ENCODE results near the gene LENG8.

LENG8 gene

DNA sequence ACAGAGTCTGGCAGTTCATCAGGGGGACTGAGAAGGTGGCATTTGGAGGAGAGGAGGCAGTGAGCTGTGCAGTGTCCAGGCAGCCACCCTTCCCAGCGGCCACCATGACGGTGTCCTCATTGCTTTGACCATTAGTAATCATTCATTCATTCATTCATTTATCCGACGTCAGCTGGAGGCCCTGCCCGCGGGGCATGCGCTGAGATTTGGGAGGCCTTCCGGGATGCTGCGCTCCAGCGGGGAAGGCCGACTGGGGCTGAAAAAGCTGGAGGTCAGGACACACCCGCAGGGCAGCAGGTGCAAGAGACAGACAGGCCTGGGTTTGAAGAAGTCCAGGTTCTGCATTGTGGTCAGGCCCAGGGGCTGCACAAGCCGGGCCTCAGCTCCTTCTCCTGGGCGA lies 24.8 kb upstream of the LENG8 start:
- no peak for TF ChIP-seq GABPA (IDR thresholded peaks at IDR 0.05; ENCODE audit: low read depth)
- TF ChIP-seq POLR2AphosphoS5 (IDR thresholded peaks at IDR 0.05; ENCODE audit: low read depth): no peak
- TF ChIP-seq, protein P1, sequence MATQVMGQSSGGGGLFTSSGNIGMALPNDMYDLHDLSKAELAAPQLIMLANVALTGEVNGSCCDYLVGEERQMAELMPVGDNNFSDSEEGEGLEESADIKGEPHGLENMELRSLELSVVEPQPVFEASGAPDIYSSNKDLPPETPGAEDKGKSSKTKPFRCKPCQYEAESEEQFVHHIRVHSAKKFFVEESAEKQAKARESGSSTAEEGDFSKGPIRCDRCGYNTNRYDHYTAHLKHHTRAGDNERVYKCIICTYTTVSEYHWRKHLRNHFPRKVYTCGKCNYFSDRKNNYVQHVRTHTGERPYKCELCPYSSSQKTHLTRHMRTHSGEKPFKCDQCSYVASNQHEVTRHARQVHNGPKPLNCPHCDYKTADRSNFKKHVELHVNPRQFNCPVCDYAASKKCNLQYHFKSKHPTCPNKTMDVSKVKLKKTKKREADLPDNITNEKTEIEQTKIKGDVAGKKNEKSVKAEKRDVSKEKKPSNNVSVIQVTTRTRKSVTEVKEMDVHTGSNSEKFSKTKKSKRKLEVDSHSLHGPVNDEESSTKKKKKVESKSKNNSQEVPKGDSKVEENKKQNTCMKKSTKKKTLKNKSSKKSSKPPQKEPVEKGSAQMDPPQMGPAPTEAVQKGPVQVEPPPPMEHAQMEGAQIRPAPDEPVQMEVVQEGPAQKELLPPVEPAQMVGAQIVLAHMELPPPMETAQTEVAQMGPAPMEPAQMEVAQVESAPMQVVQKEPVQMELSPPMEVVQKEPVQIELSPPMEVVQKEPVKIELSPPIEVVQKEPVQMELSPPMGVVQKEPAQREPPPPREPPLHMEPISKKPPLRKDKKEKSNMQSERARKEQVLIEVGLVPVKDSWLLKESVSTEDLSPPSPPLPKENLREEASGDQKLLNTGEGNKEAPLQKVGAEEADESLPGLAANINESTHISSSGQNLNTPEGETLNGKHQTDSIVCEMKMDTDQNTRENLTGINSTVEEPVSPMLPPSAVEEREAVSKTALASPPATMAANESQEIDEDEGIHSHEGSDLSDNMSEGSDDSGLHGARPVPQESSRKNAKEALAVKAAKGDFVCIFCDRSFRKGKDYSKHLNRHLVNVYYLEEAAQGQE (IDR thresholded peaks at IDR 0.05; ENCODE audit: insufficient replicate concordance, low read depth): no peak
- TF ChIP-seq, protein P2, sequence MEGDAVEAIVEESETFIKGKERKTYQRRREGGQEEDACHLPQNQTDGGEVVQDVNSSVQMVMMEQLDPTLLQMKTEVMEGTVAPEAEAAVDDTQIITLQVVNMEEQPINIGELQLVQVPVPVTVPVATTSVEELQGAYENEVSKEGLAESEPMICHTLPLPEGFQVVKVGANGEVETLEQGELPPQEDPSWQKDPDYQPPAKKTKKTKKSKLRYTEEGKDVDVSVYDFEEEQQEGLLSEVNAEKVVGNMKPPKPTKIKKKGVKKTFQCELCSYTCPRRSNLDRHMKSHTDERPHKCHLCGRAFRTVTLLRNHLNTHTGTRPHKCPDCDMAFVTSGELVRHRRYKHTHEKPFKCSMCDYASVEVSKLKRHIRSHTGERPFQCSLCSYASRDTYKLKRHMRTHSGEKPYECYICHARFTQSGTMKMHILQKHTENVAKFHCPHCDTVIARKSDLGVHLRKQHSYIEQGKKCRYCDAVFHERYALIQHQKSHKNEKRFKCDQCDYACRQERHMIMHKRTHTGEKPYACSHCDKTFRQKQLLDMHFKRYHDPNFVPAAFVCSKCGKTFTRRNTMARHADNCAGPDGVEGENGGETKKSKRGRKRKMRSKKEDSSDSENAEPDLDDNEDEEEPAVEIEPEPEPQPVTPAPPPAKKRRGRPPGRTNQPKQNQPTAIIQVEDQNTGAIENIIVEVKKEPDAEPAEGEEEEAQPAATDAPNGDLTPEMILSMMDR (IDR thresholded peaks at IDR 0.05; ENCODE audit: insufficient read depth, low read length): no peak
- no peak for TF ChIP-seq SPI1 (IDR thresholded peaks at IDR 0.05; ENCODE audit: borderline replicate concordance, low read depth)
- Histone ChIP-seq H3K4me3 (replicated peaks; ENCODE audit: insufficient read depth, low read length) (no peak overlapping the region), H3K27me3 (ENCODE audit: insufficient read depth, poor library complexity, severe bottlenecking) (peaks cover 20% of the 10 kb centered on the region), H3K27ac (replicated peaks) (no peak overlapping the region)
- DNase-seq (ENCODE audit: low read depth in 1 of 2, low spot score in 1 of 2): no peak

DNA sequence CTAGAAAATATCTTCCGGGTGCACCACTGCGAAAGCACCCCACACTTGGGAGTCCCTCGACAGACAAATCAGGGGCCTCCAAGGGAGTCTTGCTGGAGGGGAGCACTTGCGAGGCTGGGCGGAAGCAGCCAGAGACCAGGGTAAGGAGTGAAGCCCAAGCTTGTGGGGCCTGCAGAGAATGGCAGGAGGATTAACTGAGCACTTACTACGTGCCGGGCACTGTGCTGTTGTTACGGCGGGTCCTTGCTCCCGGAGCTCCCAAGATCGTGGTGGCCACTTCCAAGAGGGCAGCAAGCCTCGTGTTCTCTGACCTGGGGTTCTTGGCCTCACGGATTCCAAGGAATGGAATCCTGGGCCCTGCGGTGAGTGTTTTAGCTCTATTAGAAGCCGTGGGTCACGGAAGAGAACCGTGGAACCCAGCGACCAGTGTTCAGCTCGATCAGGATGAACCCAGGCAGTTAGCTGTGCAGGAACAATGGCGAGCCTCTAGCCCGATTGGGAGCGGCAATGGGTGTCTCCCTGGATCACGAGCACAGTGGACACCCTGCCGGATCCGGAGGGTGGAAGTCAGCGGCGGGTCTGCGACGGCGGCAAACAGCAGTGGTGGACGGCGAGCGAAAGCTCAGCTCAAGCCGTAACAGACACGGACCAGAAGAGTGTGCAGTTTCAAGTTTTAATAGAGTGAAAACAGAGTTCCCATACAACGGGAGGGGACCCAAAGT lies 24.2 kb upstream of the LENG8 start:
- no peak overlapping the region for H3K4me3 ChIP-seq (replicated peaks; ENCODE audit: insufficient read depth, low read length)
- H3K27me3 ChIP-seq (ENCODE audit: insufficient read depth, poor library complexity, severe bottlenecking): peaks cover 21% of the 10 kb centered on the region
- TF ChIP-seq GABPA (IDR thresholded peaks at IDR 0.05; ENCODE audit: low read depth) (no peak), SPI1 (IDR thresholded peaks at IDR 0.05; ENCODE audit: borderline replicate concordance, low read depth) (no peak), POLR2AphosphoS5 (IDR thresholded peaks at IDR 0.05; ENCODE audit: low read depth) (no peak)
- TF ChIP-seq, protein P2 (IDR thresholded peaks at IDR 0.05; ENCODE audit: insufficient read depth, low read length): no peak
- TF ChIP-seq, protein P1 (IDR thresholded peaks at IDR 0.05; ENCODE audit: insufficient replicate concordance, low read depth): no peak
- H3K27ac ChIP-seq (replicated peaks): no peak overlapping the region
- no peak for DNase-seq (ENCODE audit: low read depth in 1 of 2, low spot score in 1 of 2)

DNA sequence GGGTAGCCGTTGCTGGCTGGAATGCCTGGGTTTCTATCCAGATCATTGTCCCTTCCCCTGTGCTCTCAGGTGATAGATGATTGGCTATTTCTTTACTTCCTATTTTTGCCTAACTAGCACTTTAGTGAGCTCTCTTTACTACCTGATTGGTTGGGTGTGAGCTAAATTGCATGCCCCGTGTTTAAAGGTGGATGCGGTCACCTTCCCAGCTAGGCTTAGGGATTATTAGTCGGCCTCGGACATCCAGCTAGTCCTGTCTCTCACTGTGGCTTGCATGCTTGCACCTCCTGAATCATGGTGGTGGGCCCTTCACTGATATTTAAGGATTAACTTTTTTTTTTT lies 23.6 kb upstream of the LENG8 start:
- Histone ChIP-seq H3K27ac (replicated peaks) (no peak overlapping the region), H3K4me3 (replicated peaks; ENCODE audit: insufficient read depth, low read length) (no peak overlapping the region), H3K27me3 (ENCODE audit: insufficient read depth, poor library complexity, severe bottlenecking) (peaks cover 18% of the 10 kb centered on the region)
- TF ChIP-seq, protein P2 (IDR thresholded peaks at IDR 0.05; ENCODE audit: insufficient read depth, low read length): no peak
- TF ChIP-seq, protein P1 (IDR thresholded peaks at IDR 0.05; ENCODE audit: insufficient replicate concordance, low read depth): no peak
- TF ChIP-seq GABPA (IDR thresholded peaks at IDR 0.05; ENCODE audit: low read depth) (no peak), SPI1 (IDR thresholded peaks at IDR 0.05; ENCODE audit: borderline replicate concordance, low read depth) (no peak), POLR2AphosphoS5 (IDR thresholded peaks at IDR 0.05; ENCODE audit: low read depth) (no peak)
- DNase-seq (ENCODE audit: low read depth in 1 of 2, low spot score in 1 of 2): no peak

Measured in HL-60 (cell line).